ENCODE data around the gene GJD3.
"Not testable (repeated sequence)": the region's sequence is repeated elsewhere in the genome, so short reads cannot be mapped to it uniquely, and the experiment has no call there.

The GJD3 gene

DNA sequence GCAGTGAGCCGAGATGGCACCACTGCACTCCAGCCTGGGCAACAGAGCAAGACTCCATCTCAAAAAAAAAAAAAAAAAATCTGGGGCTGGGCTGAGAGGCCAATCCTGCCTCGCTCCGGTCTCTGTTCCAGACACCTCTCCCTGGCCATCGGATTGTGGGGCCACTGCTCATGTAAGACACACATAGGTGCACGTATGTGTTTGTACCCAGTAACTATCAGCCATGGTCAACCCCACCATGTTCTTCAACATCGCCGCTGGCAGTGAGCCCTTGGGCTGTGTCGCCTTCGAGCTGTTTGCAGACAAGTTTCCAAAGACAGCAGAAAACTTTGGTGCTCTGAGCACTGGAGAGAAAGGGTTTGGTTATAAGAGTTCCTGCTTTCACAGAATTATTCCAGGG is 3.2 kb upstream of the GJD3 start:
- DNase-seq (ENCODE audit: low spot score) = not testable (repeated sequence)

DNA sequence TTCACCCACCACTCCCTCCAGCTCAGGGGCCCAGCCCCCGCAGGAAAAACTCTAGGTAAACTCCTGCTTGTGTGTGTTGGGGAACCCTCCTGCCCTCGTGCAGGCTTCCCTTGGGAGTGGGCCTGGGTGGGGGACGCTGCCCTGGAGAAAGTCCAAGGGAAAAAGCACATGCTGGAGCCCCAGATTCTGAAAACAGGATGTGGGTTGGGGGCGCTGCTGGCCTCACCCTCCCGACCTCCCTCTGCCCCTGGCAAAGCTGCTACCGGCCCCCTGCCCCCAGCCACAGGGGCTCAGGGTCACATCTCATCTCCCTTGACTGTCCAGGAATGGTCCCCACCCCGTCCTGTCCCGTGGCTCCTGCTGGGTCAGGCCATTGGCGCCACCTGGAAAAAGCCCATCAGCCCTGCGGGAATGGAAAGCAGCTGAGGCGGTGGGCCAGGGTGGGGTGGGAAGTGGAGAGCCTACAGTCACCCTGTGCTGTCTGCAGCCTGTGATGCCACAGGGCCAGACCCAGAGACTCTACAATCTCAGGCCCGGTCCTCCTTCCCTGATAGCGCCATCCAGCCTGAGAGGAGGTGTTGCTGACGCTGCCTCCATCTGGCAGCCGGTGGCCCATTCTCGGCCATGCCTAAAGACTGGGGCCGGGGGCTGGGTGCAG is 2.5 kb upstream of the GJD3 start:
- DNase-seq (ENCODE audit: low spot score) = no peak

DNA sequence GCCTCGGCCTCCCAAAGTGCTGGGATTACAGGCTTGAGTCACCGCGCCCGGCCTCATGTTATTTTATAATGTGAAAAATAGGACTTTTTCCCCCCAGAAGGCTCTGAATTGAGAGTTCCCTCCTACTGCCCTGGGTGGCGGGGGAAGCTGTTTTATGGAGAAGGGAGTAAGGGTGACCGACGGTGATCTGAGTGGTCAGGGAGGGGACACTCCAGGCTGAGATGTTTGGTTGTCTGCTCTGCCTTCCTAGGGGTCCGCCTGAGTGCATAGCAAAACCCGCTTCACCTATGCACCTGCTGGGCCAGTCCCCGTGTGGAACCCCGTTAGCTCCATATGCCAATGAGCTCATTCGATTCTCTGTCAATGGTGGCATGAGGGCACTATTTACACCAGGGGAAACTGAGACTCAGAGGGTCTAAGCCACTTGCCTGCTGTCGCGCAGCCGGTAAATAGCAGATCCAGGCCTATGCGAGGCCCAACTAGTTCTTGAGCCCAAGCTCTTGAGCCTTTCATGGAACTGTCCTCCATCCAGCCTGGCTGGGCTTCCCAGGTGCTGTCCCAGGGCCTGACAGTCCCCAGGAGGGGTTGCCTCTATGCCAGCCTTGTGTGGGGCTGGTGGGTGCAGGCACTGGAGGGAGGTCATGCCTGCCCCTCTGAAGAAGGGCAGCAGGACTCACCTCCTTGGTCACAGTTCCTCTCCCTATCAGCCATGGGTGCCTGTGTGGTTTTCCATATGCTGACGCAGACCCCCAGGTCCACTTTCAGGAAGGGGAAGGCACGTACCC is 1.7 kb upstream of the GJD3 start:
- no peak for DNase-seq (ENCODE audit: low spot score)

DNA sequence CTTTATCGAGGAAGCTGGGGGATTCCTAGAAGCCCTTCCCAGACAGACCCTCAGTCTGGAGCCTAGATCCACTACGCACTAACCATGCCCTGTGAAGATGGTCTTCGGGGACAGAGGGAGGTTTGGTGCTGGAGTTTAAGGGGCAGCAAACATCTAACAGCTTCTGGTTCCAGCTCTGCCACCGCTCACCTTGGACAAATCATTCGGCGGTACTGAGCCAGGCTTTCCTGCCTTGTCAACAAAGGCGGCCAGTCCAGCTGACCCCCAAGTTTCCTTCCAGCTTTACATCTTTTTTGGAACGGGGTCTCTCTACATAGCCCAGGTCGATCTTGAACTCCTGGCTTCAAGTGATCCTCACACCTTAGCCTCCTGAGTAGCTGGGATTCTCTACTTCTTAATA is 369 bp upstream of the GJD3 start:
- no peak for DNase-seq (ENCODE audit: low spot score)

DNA sequence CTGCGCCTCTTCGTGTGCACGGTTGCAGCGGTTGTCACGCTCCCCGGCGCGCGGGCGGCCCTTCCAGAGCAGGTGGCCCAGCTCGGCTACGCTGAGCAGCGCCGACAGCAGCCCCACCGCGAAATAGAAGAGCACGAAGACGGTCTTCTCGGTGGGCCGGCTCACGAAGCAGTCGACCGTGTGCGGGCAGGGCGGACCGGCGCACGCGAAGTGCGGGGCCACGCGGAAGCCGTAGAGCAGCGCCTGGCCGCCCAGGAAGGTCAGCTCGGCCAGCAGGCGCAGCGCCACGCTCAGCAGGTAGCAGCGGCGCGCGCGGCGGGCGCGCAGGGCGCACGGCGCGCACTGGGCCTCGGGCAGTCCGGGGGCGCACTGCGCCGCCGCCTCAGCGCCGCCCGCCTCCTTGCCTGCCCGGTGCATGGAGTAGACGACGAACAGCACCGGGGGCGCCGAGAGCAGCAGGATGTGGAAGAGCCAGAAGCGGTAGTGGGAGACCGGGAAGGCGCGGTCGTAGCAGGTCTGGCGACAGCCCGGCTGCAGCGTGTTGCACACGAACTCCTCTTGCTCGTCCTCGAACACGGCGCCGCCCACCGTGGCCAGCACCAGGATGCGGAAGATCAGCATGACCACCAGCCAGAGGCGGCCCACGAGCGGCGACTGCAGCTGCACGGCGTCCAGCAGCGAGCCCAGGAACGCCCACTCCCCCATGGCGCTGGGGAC is 1.3 kb downstream of the GJD3 start:
- no peak for DNase-seq (ENCODE audit: low spot score)

DNA sequence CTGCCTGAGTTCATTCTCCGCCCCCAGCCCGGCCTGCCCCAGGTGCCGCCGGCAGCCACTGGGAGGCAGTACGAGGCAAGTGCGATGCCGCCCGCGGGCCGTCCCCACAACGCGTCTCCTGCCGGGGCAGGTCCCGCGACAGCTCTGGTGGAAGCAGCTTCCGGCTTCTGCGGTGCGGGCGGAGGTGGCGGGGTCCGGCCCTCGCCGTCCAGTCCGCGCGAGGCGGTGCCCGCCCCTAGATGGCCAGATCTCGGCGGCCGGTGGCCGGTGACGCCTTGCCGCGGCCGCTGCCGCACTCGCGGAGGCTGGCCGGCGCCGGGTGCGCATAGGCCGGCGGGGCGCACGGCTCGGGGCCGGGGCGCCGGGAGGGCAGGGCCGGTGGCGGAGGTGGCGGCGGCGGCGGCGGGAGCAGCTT is 1.8 kb downstream of the GJD3 start:
- peak; percentile 94 for DNase-seq (ENCODE audit: low spot score)

DNA sequence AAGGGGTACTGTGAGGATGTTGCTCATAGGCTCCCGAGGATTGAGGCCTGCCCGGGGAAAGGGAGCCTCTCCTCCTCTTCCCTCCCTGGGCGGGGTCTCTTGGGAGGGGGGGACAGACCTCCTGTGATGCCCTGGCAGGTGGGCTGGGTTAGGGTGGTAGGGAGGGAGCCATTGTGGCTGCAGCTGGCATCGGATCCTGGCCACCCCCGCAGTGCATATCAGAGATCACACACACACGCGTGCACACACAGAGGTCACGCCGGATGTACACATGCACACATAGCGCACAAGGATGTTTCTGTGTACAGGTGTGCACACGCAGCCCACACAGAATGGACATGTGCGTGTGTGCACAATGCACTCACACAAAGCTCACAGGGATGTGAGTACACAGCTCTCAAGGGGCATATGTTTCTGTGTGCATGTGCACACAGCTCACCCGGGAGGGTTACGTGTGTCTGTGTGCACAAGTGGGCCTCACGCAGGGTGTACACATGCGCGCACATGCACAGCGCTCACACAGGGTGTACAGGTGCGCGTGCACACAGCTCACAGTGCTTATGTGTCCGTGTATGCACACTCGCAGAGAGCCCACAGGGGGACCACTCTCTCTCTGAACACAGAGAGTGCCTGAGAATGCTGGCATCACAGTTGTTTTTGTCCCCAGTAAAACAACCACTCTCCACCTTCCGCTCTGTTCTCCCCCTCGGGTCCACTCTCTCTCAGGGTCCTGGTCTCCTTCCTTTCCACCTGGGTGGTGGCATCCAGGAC is 2.4 kb downstream of the GJD3 start:
- DNase-seq (ENCODE audit: low spot score) = no peak

DNA sequence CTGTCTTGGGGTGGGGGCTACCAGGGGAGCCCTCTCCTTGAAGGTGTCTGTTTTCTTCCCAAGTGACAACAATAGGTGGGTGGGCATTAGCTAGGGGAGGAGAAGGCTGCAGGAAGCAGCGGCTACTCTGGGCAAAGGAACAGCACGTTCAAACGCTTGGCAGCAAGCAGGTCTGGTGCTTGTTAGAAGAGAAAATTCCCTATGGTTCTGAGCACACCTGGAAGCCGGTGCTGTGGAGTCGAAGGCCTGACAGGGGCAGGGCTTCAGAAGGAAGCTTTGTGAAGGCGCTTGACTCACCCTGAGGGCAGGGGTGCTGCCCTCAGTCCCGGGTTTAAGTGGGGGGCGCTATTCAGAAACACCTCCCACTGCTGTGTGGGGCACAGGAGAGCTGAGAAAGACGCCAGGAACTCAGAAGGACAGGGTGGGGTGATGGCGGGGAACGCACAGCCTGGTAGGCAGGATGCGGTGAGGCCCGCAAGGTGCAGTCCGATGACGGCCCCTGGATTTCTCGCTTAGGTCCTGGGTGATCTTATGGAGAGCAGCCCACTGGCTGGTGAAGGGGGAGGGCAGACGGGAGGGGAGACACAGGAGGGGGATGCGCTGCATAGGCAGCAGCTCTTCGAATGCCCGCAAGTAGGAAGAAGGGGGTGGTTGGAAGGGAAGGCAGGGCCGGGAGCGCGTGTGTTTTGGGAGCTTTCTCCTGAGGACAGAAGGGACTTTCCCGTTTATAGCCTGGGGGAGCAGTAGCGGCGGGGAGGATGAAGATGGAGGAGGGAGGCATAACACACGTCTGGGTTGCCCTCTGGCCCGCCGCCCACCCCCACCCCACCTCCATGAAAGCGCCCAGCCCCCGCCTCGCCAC is 3.2 kb downstream of the GJD3 start:
- DNase-seq (ENCODE audit: low spot score) = no peak

DNA sequence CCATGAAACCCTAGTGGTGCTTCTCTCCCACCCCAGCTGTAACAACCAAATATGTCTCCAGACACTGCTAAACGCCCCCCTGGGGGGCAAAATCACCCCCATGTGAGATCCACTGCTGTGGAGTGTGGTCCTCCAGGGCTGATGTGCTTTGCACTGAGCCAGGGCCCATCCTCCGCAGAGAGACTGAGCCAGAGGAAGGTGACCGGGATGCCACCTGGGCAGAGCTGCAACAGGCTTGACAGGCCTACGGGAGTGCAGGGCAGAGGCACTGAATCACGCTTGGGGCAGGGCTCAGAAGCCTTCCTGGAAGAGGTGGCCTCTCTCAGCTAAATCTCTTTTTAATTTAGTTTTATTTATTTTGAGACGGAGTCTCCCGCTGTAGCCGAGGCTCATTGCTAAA is 4.4 kb downstream of the GJD3 start:
- no peak for DNase-seq (ENCODE audit: low spot score)

DNA sequence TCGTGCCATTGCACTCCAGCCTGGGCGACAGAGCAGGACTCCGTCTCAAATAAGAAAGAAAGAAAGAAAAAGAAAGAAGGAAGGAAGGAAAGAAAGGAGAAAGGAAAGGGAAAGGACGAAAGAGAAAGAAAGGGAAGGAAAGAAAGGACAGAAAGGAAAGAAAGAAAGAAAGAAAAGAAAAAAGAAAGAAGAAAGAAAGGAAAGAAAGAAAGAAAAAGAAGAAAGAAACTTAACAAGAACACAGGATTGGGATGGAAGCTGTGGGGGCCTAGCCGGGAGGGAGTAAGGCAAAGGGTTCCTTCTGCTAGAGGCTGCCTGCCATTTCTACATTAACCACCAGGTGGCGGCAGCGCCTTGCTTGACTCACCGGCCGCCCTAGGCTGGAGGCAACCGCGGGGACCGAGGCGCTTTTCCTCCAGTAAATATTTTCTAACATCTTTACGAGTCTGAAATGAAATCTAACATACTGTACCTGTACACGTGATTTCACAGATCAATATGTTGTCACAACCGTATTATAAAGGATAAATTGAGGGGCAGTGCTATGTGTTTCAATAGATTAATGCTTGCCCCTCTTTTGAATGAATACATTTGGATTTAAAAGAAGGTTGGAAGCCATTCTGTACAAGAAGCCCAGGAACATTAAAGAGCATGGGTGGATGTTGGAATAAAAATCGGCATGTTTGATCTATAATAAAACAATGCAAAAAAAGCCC is 6.1 kb downstream of the GJD3 start:
- DNase-seq (ENCODE audit: low spot score) = peak; percentile 95

DNA sequence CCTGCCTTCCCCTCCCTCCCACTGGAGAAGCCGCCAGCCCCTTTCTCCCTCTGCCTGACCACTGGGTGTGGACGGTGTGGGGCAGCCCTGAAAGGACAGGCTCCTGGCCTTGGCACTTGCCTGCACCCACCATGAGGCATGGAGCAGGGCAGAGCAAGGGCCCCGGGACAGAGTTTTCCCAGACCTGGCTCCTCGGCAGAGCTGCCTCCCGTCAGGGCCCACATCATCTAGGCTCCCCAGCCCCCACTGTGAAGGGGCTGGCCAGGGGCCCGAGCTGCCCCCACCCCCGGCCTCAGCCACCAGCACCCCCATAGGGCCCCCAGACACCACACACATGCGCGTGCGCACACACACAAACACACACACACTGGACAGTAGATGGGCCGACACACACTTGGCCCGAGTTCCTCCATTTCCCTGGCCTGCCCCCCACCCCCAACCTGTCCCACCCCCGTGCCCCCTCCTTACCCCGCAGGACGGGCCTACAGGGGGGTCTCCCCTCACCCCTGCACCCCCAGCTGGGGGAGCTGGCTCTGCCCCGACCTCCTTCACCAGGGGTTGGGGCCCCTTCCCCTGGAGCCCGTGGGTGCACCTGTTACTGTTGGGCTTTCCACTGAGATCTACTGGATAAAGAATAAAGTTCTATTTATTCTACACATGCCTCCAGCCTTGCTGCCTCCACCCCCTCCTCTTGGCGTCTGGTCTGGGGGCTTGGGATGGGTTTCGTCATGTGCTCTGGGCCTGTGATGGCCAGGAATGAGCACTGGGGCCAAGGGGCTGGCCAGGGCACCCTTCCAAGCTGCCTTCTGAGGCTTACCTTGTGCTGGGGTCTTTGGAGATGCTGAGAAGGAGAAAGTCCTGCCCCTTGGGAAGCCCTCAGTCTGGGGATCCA is 7.3 kb downstream of the GJD3 start:
- no peak for DNase-seq (ENCODE audit: low spot score)

DNA sequence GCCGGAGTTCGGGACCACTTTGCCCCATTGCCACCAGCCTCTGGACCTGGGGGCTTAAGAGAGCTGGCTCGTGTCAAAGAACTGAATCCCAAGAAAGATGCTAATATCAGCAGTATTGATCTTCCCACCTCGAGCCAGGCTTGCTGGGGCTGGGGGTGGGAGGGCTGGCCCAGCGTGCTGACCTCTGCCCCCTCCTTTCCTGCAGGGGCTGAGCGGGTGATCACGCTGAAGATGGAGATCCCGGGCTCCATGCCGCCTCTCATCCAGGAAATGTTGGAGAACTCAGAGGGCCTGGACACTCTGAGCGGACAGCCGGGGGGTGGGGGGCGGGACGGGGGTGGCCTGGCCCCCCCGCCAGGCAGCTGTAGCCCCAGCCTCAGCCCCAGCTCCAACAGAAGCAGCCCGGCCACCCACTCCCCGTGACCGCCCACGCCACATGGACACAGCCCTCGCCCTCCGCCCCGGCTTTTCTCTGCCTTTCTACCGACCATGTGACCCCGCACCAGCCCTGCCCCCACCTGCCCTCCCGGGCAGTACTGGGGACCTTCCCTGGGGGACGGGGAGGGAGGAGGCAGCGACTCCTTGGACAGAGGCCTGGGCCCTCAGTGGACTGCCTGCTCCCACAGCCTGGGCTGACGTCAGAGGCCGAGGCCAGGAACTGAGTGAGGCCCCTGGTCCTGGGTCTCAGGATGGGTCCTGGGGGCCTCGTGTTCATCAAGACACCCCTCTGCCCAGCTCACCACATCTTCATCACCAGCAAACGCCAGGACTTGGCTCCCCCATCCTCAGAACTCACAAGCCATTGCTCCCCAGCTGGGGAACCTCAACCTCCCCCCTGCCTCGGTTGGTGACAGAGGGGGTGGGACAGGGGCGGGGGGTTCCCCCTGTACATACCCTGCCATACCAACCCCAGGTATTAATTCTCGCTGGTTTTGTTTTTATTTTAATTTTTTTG is 8.5 kb downstream of the GJD3 start:
- DNase-seq (ENCODE audit: low spot score) = no peak

DNA sequence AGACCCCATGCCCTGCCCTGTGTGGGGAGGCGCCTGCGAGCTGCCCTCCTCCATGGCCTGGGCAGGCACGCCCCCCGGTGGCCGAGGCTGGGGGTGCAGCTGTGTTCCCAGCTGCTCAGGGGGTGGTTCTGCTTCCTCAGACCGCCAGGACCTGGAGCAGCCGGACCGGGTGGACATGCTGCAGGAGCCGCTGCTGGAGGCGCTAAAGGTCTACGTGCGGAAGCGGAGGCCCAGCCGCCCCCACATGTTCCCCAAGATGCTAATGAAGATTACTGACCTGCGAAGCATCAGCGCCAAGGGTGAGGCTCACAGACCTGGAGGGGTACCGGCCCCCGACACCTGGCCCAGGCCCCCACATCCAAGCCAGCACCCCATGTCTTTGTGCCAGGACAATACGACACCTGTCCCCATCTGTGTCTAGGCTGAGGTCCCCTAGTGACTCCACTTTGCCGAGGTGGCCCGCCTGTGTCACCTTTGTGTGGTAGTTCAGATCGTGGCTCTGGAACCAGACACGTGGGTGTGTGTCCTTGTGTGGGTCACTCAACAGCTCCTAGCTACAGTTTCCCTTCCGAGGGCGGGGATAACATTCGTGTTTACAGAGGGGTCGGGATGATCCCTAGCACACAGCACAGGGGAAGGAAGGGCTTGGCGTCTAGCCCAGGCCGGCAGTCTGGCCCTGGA is 9.3 kb downstream of the GJD3 start:
- DNase-seq (ENCODE audit: low spot score) = peak; percentile 95

DNA sequence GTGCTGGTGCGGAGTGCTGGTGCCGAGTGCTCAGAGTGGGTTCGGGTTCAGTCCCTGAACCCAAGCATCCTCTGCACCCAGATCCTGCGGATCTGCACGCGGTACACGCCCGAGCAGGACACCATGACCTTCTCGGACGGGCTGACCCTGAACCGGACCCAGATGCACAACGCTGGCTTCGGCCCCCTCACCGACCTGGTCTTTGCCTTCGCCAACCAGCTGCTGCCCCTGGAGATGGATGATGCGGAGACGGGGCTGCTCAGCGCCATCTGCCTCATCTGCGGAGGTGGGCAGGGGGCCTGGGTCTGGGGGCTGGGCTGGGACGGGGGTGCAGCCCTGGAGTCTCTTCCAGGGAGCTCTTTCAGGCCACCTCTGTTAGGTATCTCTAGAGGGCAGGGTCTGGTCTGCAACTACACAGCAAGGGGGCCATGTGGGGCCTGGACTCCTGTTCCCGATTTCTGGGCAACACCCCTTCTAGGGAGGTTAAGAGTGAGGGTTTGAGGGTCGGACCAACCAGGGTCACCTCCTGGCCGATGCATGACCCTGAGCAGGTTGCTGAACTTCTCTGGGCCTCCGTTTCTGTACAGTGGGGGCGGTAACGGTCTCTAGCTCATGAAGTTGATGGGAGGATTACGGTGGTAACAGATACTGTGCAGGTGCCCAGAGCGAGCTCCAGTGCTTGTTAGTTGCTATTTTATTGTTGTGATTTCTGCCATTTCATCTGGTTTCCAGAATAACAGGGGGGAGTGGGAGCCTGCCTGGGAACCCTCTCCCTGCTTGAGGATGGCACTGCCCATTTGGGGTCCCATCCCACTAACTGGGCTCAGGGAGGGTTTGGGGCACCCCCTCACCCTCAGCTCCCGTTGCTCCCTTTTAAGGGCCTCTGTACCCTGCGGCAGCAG is 10.1 kb downstream of the GJD3 start:
- no peak for DNase-seq (ENCODE audit: low spot score)

DNA sequence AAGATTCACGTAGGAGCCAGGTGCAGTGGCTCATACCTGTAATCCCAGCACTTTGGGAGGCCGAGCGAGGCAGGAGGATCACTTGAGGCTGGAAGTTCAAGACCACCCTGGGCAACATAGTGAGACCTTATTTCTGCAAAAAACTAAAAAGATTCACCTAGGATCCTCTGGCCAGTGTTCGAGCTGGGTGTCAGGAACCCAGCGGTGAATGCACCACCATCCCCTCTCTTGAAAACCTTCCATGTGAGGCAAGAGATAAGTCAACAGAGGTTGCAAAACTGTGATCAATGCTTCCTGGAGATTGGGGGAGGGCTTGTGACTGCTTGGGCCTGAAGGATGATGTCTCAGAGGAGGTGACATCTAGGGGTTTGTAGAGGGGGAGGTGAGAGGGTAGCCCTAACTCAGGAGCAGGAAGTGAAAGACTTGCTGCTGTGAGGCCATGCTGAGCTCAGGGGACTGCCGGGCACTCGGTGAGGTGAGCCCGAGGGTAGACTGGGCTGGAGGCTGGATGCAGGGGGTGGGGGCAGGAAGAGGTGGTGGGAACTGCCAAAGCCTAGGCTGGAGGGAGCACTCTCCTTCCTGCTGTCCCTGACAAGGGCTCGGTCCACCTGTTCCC is 11.7 kb downstream of the GJD3 start:
- DNase-seq (ENCODE audit: low spot score) = peak; percentile 80

DNA sequence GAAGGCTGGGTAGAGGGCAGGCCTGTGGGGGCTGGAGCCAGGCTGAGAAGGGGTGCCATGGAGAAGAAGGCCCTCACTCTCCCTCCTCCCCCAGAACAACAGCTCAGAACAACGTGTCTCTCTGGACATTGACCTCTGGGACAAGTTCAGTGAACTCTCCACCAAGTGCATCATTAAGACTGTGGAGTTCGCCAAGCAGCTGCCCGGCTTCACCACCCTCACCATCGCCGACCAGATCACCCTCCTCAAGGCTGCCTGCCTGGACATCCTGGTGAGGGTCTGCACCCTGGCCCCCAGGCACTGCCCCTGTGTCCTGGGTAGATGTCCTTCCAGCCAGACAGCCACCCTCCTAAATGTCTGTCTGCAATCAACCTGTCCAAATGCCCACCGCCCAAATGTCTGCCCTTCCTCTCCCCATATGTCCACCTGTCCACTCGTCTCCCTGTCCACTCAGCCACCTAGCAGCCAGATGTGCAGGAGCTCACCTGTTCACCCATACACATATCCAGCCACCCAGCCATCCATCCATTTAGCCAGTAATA is 12.2 kb downstream of the GJD3 start:
- DNase-seq (ENCODE audit: low spot score) = no peak
